ENCODE measurements around the gene RNF151.
A peak's percentile ranks its signal among the peaks of the same experiment; 100 is the strongest.
"Not testable (repeated sequence)": the region's sequence is repeated elsewhere in the genome, so short reads cannot be mapped to it uniquely, and the experiment has no call there.

The RNF151 gene

GRCh38 chr16:1938316-1938715 lies 28.3 kb upstream of the RNF151 start:
- H3K4me3 ChIP-seq (ENCODE audit: low read depth, low read length): no peak overlapping the region
- no peak for DNase-seq (ENCODE audit: low read depth, low spot score)
- no peak for TF ChIP-seq CTCF (IDR thresholded peaks at IDR 0.05; ENCODE audit: insufficient read depth, low read length, missing control alignments)
- CTCF ChIA-PET: interaction anchor here (0.6 to 7.4 kb wide), 2 partner anchors 9 to 47 kb away, joined by 3 to 80 read pairs; no protein-coding TSS in a partner anchor
- POLR2A ChIA-PET: no interaction called here

- no peak for TF ChIP-seq CTCF (IDR thresholded peaks at IDR 0.05; ENCODE audit: insufficient read depth, low read length, missing control alignments)
- DNase-seq (ENCODE audit: low read depth, low spot score): no peak
- no peak overlapping the region for H3K4me3 ChIP-seq (ENCODE audit: low read depth, low read length)
- CTCF ChIA-PET: interaction anchor here (0.6 to 7.4 kb wide), 3 partner anchors 10 to 165 kb away, joined by 3 to 80 read pairs (median 4); no protein-coding TSS in a partner anchor
- POLR2A ChIA-PET: no interaction called here
These were observed 27.7 kb upstream of the RNF151 start for GRCh38 chr16:1938910-1939309.

GRCh38 chr16:1939833-1940232 lies 26.8 kb upstream of the RNF151 start:
- POLR2A ChIA-PET: interaction anchor here (1.7 kb wide), 1 partner anchor 25 kb away, joined by 5 read pairs; the partner anchor contains the start of gene RPS2
- CTCF ChIA-PET: interaction anchor here (0.7 to 7.4 kb wide), 4 partner anchors 7 to 166 kb away, joined by 4 to 80 read pairs (median 6); no protein-coding TSS in a partner anchor

GRCh38 chr16:1940273-1941161 lies 26.1 kb upstream of the RNF151 start:
- ChIA-PET CTCF (interaction anchor here (0.7 to 7.4 kb wide), 9 partner anchors 8 to 200 kb away, joined by 3 to 80 read pairs (median 4); partner anchors contain the start of gene RPS2), POLR2A (interaction anchor here (1.7 kb wide), 1 partner anchor 24 kb away, joined by 5 read pairs; the partner anchor contains the start of gene RPS2)
- H3K4me3 ChIP-seq (ENCODE audit: low read depth, low read length): no peak overlapping the region
- DNase-seq (ENCODE audit: low read depth, low spot score): no peak
- no peak for TF ChIP-seq CTCF (IDR thresholded peaks at IDR 0.05; ENCODE audit: insufficient read depth, low read length, missing control alignments)

More at GRCh38 chr16:1939833-1940232, 26.8 kb upstream of the RNF151 start:
- not testable (repeated sequence) for DNase-seq (ENCODE audit: low read depth, low spot score); H3K4me3 ChIP-seq (ENCODE audit: low read depth, low read length)

GRCh38 chr16:1941162-1942046 lies 25.3 kb upstream of the RNF151 start:
- H3K4me3 ChIP-seq (ENCODE audit: low read depth, low read length): peak overlapping the region; percentile 87
- POLR2A ChIA-PET: interaction anchor here (1.7 kb wide), 1 partner anchor 23 kb away, joined by 5 read pairs; the partner anchor contains the start of gene RPS2

More at GRCh38 chr16:1941162-1942046, 25.3 kb upstream of the RNF151 start:
- DNase-seq (ENCODE audit: low read depth, low spot score): no peak
- CTCF ChIA-PET: interaction anchor here (0.8 to 7.4 kb wide), 7 partner anchors 9 to 199 kb away, joined by 3 to 80 read pairs (median 4); partner anchors contain the start of gene RPS2
- no peak for TF ChIP-seq CTCF (IDR thresholded peaks at IDR 0.05; ENCODE audit: insufficient read depth, low read length, missing control alignments)
